Trophoblast cell (in vitro differentiated cells and primary cell): ENCODE data around the gene LRRC45.

ENCODE experiments used
- DNase-seq, 2 donors: peaks; one replicate each; pipeline ENCODE4 v3.0.0-alpha.2; 2016
- H2AFZ ChIP-seq: 2 replicates; pipeline ENCODE4 v1.6.1; 2013; ENCODE audit warnings: low read length, moderate library complexity, mild to moderate bottlenecking; ENCODE audit not compliant: insufficient read depth, poor library complexity
- H2AK5ac ChIP-seq: 2 replicates; pipeline ENCODE4 v1.6.1; 2013; ENCODE audit warnings: mild to moderate bottlenecking, low read length
- H2BK120ac ChIP-seq: 2 replicates; pipeline ENCODE4 v1.6.1; 2013; ENCODE audit warnings: low read length, mild to moderate bottlenecking, moderate library complexity; ENCODE audit not compliant: insufficient read depth, poor library complexity
- H2BK12ac ChIP-seq: 2 replicates; pipeline ENCODE4 v1.6.1; 2013; ENCODE audit warnings: mild to moderate bottlenecking, low read length, moderate library complexity
- H2BK5ac ChIP-seq: 2 replicates; pipeline ENCODE4 v1.6.1; 2013; ENCODE audit warnings: low read length, low read depth, moderate library complexity, mild to moderate bottlenecking; ENCODE audit not compliant: poor library complexity
- H3K14ac ChIP-seq: 2 replicates; pipeline ENCODE4 v1.6.1; 2013; ENCODE audit warnings: mild to moderate bottlenecking, low read length
- H3K18ac ChIP-seq: 2 replicates; pipeline ENCODE4 v1.6.1; 2013; ENCODE audit warnings: mild to moderate bottlenecking, low read length
- H3K23ac ChIP-seq: 2 replicates; pipeline ENCODE4 v1.6.1; 2013; ENCODE audit warnings: low read length
- H3K27ac ChIP-seq: 2 replicates; pipeline ENCODE4 v1.5.1; 2013; ENCODE audit warnings: low read depth, mild to moderate bottlenecking, inconsistent platforms, low read length, moderate library complexity
- H3K27me3 ChIP-seq: 2 replicates; pipeline ENCODE4 v1.6.1; 2013; ENCODE audit warnings: inconsistent platforms, mild to moderate bottlenecking, low read length, moderate library complexity; ENCODE audit not compliant: insufficient read depth
- H3K36me3 ChIP-seq, 2 experiments: 1 replicate in 1 of 2; 2 replicates in 1 of 2; pipeline ENCODE4 v1.6.1; 2013; ENCODE audit warnings: low read length in 2 of 2, mild to moderate bottlenecking in 2 of 2, moderate library complexity in 1 of 2; ENCODE audit not compliant: insufficient read depth in 2 of 2, control insufficient read depth in 1 of 2
- H3K4ac ChIP-seq: 2 replicates; pipeline ENCODE4 v1.6.1; 2013; ENCODE audit warnings: low read depth, mild to moderate bottlenecking, low read length, moderate library complexity
- H3K4me1 ChIP-seq, 2 experiments: 1 replicate in 1 of 2; 2 replicates in 1 of 2; pipeline ENCODE4 v1.6.1; 2013; ENCODE audit warnings: low read length in 2 of 2, mild to moderate bottlenecking in 2 of 2, moderate library complexity in 1 of 2; ENCODE audit not compliant: insufficient read depth in 2 of 2, control insufficient read depth in 1 of 2
- H3K4me2 ChIP-seq: 2 replicates; pipeline ENCODE4 v1.6.1; 2013; ENCODE audit warnings: inconsistent platforms, mild to moderate bottlenecking, low read length, moderate library complexity
- H3K4me3 ChIP-seq: 2 replicates; pipeline ENCODE4 v1.5.1; 2013; ENCODE audit warnings: mild to moderate bottlenecking, low read depth, low read length, inconsistent platforms
- H3K79me1 ChIP-seq: one replicate; pipeline ENCODE4 v1.6.1; 2013; ENCODE audit warnings: low read length
- H3K79me2 ChIP-seq: 2 replicates; pipeline ENCODE4 v1.6.1; 2013; ENCODE audit warnings: low read length, mild to moderate bottlenecking; ENCODE audit not compliant: control insufficient read depth, insufficient read depth, poor library complexity
- H3K9ac ChIP-seq: 2 replicates; pipeline ENCODE4 v1.6.1; 2013; ENCODE audit warnings: mild to moderate bottlenecking, low read length
- H3K9me3 ChIP-seq: 2 replicates; pipeline ENCODE4 v1.6.1; 2013; ENCODE audit warnings: low read depth, mild to moderate bottlenecking, control low read depth, inconsistent platforms, low read length; ENCODE audit not compliant: insufficient read depth
- H4K12ac ChIP-seq: 2 replicates; pipeline ENCODE4 v1.6.1; 2013; ENCODE audit warnings: low read depth, mild to moderate bottlenecking, low read length, moderate library complexity
- H4K8ac ChIP-seq: 2 replicates; pipeline ENCODE4 v1.6.1; 2013; ENCODE audit warnings: low read depth, mild to moderate bottlenecking, low read length, moderate library complexity
- H4K91ac ChIP-seq: one replicate; pipeline ENCODE4 v1.6.1; 2013; ENCODE audit warnings: low read depth, mild to moderate bottlenecking, low read length, moderate library complexity
- WGBS: extraction: QIAGEN DNeasy Blood & Tissue Kit; methylation state at CpG from one replicate; pipeline ENCODE4 v1.1.7; 2013; ENCODE audit warnings: missing lambda C conversion rate; ENCODE audit not compliant: insufficient read length, insufficient coverage; ENCODE audit errors: extremely low coverage; 5-methylcytosine and 5-hydroxymethylcytosine counted together

LRRC45 gene

GRCh38 chr17:82003411-82004381 is 19.4 kb upstream of the LRRC45 start:
- Histone ChIP-seq H4K8ac (peak overlapping the region; percentile 83), H2BK5ac (peak overlapping the region; percentile 80), H3K79me2 (peaks cover 6% of the 10 kb centered on the region), H3K4me1 (peaks cover 28 to 38% of the 10 kb centered on the region in 2 experiments), H3K4ac (peak overlapping the region; percentile 75), H3K36me3 (no peaks in the 10 kb centered on the region), H3K9me3 (peaks cover 5% of the 10 kb centered on the region), H2AK5ac (peak overlapping the region; percentile 83), H2BK120ac (peak overlapping the region; percentile 95), H3K4me2 (peak overlapping the region; percentile 35), H3K79me1 (peaks cover 28% of the 10 kb centered on the region), H4K12ac (no peak overlapping the region), H3K23ac (no peak overlapping the region), H3K18ac (peak overlapping the region; percentile 87), H2BK12ac (peak overlapping the region; percentile 96), H3K27ac (peak overlapping the region; percentile 90), H3K14ac (peak overlapping the region; percentile 88), H3K9ac (no peak overlapping the region), H2AFZ (peak overlapping the region; percentile 40), H3K4me3 (no peak overlapping the region), H4K91ac (peak overlapping the region; percentile 98), H3K27me3 (no peaks in the 10 kb centered on the region)
- no CpG with 5 or more reads among the region's 53 CpGs for WGBS
- DNase-seq = peak; percentile 97

- Histone ChIP-seq H3K4ac (peak overlapping the region; percentile 75), H3K14ac (peak overlapping the region; percentile 88), H2BK120ac (peak overlapping the region; percentile 95), H3K9ac (no peak overlapping the region), H3K4me1 (peaks cover 28 to 36% of the 10 kb centered on the region in 2 experiments), H3K18ac (peak overlapping the region; percentile 87), H2BK5ac (peak overlapping the region; percentile 79), H3K36me3 (peaks cover 0 to 3% of the 10 kb centered on the region in 2 experiments), H3K27me3 (no peaks in the 10 kb centered on the region), H3K4me2 (no peak overlapping the region), H2AK5ac (peak overlapping the region; percentile 82), H3K79me2 (peaks cover 6% of the 10 kb centered on the region), H3K79me1 (peaks cover 27% of the 10 kb centered on the region), H3K23ac (no peak overlapping the region), H3K27ac (peak overlapping the region; percentile 90), H2AFZ (peak overlapping the region; percentile 38), H2BK12ac (peak overlapping the region; percentile 96), H3K9me3 (peaks cover 5% of the 10 kb centered on the region), H4K8ac (peak overlapping the region; percentile 83), H4K12ac (peak overlapping the region; percentile 10), H4K91ac (peak overlapping the region; percentile 98), H3K4me3 (no peak overlapping the region)
- WGBS = no CpG with 5 or more reads among the region's 41 CpGs
- DNase-seq = no peak
These were observed 18.3 kb upstream of the LRRC45 start for GRCh38 chr17:82004517-82005455.

- H3K23ac ChIP-seq = no peak overlapping the region
- H2AK5ac ChIP-seq = peak overlapping the region; percentile 82
- peak overlapping the region; percentile 96 for H2BK12ac ChIP-seq
- DNase-seq = peak in 1 of 2 donors; percentile 48
- WGBS = no CpG with 5 or more reads among the region's 30 CpGs
- no peak overlapping the region for H3K9ac ChIP-seq
- H2BK5ac ChIP-seq = no peak overlapping the region
- H4K12ac ChIP-seq = no peak overlapping the region
- no peaks in the 10 kb centered on the region for H3K27me3 ChIP-seq
- H3K36me3 ChIP-seq = peaks cover 0 to 3% of the 10 kb centered on the region in 2 experiments
- peak overlapping the region; percentile 98 for H4K91ac ChIP-seq
- peak overlapping the region; percentile 87 for H3K18ac ChIP-seq
- H3K4ac ChIP-seq = no peak overlapping the region
- no peak overlapping the region for H3K14ac ChIP-seq
- peaks cover 27% of the 10 kb centered on the region for H3K79me1 ChIP-seq
- H2BK120ac ChIP-seq = peak overlapping the region; percentile 95
- peaks cover 6% of the 10 kb centered on the region for H3K79me2 ChIP-seq
- no peak overlapping the region for H4K8ac ChIP-seq
- H3K9me3 ChIP-seq = peaks cover 5% of the 10 kb centered on the region
- H3K4me1 ChIP-seq = peaks cover 28 to 36% of the 10 kb centered on the region in 2 experiments
- no peak overlapping the region for H2AFZ ChIP-seq
- no peak overlapping the region for H3K4me2 ChIP-seq
- H3K27ac ChIP-seq = no peak overlapping the region
- peak overlapping the region; percentile 11 for H3K4me3 ChIP-seq
These were observed 17.3 kb upstream of the LRRC45 start for GRCh38 chr17:82005701-82006348.
